GM23248 (cell line): ENCODE results near the gene SBF2. TPM values are rescaled to one million over a fixed set of nuclear protein-coding genes. Genes with fewer than 3 reads are reported as not detected.

Source experiments
- DNase-seq: peaks from one replicate; pipeline ENCODE4 v3.0.0-alpha.2; 2015
- H2AFZ ChIP-seq: fragments of 200-600 bp; sonication (generic); 2 replicates; pipeline ENCODE4 v1.6.1; 2016; ENCODE audit warnings: antibody characterized with exemption
- H3F3A ChIP-seq: fragments of 200-600 bp; sonication (generic); 2 replicates; pipeline ENCODE4 v1.6.1; 2016; ENCODE audit warnings: mild to moderate bottlenecking, antibody characterized with exemption, mixed run types; ENCODE audit not compliant: insufficient read depth
- H3K27ac ChIP-seq: fragments of 200-600 bp; sonication (generic); 2 replicates; pipeline ENCODE4 v1.5.1; 2016; ENCODE audit warnings: mild to moderate bottlenecking
- H3K27me3 ChIP-seq: fragments of 200-600 bp; sonication (generic); replicated peaks from 2 replicates; pipeline ENCODE4 v1.6.1; 2016; ENCODE audit warnings: mild to moderate bottlenecking; ENCODE audit not compliant: insufficient read depth
- H3K36me3 ChIP-seq: fragments of 200-600 bp; sonication (generic); 2 replicates; pipeline ENCODE4 v1.6.1; 2016; ENCODE audit warnings: low read depth, mild to moderate bottlenecking
- H3K4me1 ChIP-seq: fragments of 200-600 bp; sonication (generic); 2 replicates; pipeline ENCODE4 v1.6.1; 2016; ENCODE audit warnings: mild to moderate bottlenecking; ENCODE audit not compliant: insufficient read depth
- H3K4me2 ChIP-seq: fragments of 200-600 bp; sonication (generic); one replicate; pipeline ENCODE4 v1.6.1; 2016; ENCODE audit warnings: mild to moderate bottlenecking; ENCODE audit not compliant: unreplicated experiment
- H3K4me3 ChIP-seq: fragments of 200-600 bp; sonication (generic); 2 replicates; pipeline ENCODE4 v1.5.1; 2016; ENCODE audit warnings: mild to moderate bottlenecking
- H3K79me2 ChIP-seq: fragments of 200-600 bp; sonication (generic); 2 replicates; pipeline ENCODE4 v1.6.1; 2016; ENCODE audit warnings: mild to moderate bottlenecking; ENCODE audit not compliant: insufficient read depth
- H3K9ac ChIP-seq: fragments of 200-600 bp; sonication (generic); 2 replicates; pipeline ENCODE4 v1.6.1; 2016; ENCODE audit warnings: mild to moderate bottlenecking
- H3K9me2 ChIP-seq: fragments of 200-600 bp; sonication (generic); 2 replicates; pipeline ENCODE4 v1.6.1; 2016; ENCODE audit warnings: mixed run types, mild to moderate bottlenecking, moderate library complexity; ENCODE audit not compliant: insufficient read depth
- H3K9me3 ChIP-seq: fragments of 200-600 bp; sonication (generic); one replicate; pipeline ENCODE4 v1.6.1; 2017; ENCODE audit warnings: low read depth
- H4K20me1 ChIP-seq: fragments of 200-600 bp; sonication (generic); 2 replicates; pipeline ENCODE4 v1.6.0; 2016; ENCODE audit not compliant: insufficient read depth
- EZH2 ChIP-seq: fragments of 200-600 bp; sonication (generic); IDR thresholded peaks from 2 replicates; pipeline ENCODE4 v1.6.1; 2018; ENCODE audit warnings: antibody characterized with exemption, mild to moderate bottlenecking; ENCODE audit not compliant: insufficient read depth, poor library complexity, severe bottlenecking
- EZH2phosphoT487 ChIP-seq: fragments of 200-600 bp; sonication (generic); IDR thresholded peaks from 2 replicates; pipeline ENCODE4 v1.6.1; 2018; ENCODE audit warnings: antibody characterized with exemption, moderate library complexity, mild to moderate bottlenecking, low read depth; ENCODE audit not compliant: insufficient read depth
- WGBS, 2 experiments: methylation state at CpG; one replicate each; pipeline ENCODE4 v1.1.6; 2015 to 2017; ENCODE audit warnings: low lambda C conversion rate in 2 of 2, low coverage in 1 of 2; ENCODE audit errors: missing lambda C conversion rate in 2 of 2; 5-methylcytosine and 5-hydroxymethylcytosine counted together
- in situ Hi-C: fragments of 300-500 bp; cut with MboI; formaldehyde crosslinking; loops from 2 replicates; pipeline ENCODE4 v1.15.0; 2020
- polyA plus RNA-seq: library from polyadenylated mRNA; unstranded; fragments of >200 nt; fragmentation: Nextera tagmentation; extraction: Ambion mirVana; gene quantifications from 2 replicates; pipeline ENCODE4 v1.2.1, GENCODE V29; 2016
- total RNA-seq: library from RNA; depleted of rRNA; stranded (reverse); fragments of >200 nt; shearing (Covaris generic); gene quantifications from 2 replicates; pipeline ENCODE4 v1.2.3, GENCODE V29; 2014

SBF2 gene
- total and polyA plus RNA-seq, 2 experiments from 2014 or later = 21.9 to 32.7 TPM

DNA sequence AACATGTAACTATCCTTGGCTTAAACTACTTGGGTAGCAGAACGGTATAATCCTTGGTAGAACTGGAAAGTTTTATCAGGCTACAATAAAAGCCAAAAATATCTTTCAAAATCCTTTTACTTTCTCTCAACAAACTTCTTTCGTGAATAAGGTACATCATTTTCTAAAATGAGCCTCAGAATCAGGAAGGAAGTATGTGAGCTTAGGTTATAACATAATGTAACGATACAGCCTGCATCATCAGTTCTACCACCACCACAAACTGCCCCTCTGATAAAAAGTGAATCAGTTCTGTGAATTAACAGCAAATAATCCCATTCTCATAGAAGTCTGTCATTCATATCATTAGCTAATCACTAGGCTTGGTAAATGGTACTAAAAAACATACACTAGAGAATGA is 244.3 kb downstream of the SBF2 start:
- TF ChIP-seq EZH2phosphoT487 (no peak), EZH2 (no peak)
- no peak overlapping the region for H3K4me3 ChIP-seq
- no peaks in the 10 kb centered on the region for H3K9me2 ChIP-seq
- no peaks in the 10 kb centered on the region for H4K20me1 ChIP-seq
- no peaks in the 10 kb centered on the region for H3K36me3 ChIP-seq
- H3K9me3 ChIP-seq = no peaks in the 10 kb centered on the region
- H3K4me1 ChIP-seq = 0 out of 2 replicates have a peak, but pooled peaks cover 5% of the 10 kb centered on the region
- DNase-seq = no peak
- H3K4me2 ChIP-seq = no peak overlapping the region
- 75 to 81% methylated on average over 3 of the region's 3 CpGs for WGBS, 2 experiments
- in situ Hi-C loops = no loop called here
- no peak overlapping the region for H3K27ac ChIP-seq
- no peaks in the 10 kb centered on the region for H3K27me3 ChIP-seq
- H3K79me2 ChIP-seq = peaks cover 53% of the 10 kb centered on the region
- no peaks in the 10 kb centered on the region for H3F3A ChIP-seq
- H3K9ac ChIP-seq = no peak overlapping the region
- no peak overlapping the region for H2AFZ ChIP-seq

DNA sequence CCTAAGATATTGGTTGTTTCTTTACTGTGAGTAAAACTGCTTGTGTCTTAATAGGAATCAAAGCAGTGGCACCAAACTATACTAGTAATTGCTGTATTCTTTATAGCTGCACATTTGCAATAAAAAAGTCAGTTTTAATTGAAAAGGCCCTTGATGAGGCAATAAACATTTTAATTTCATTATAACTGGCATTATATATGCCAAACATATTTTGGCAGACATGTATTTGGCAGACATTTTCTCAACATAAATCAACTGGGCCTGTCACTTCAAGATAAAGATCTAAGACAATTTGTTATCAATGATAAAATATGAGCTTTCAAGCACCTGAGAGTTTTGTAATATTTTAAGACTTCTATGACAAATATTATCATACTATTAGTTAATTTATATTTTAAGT is 245.7 kb downstream of the SBF2 start:
- Histone ChIP-seq H3K9ac (no peak overlapping the region), H4K20me1 (no peaks in the 10 kb centered on the region), H3K9me3 (no peaks in the 10 kb centered on the region), H3K79me2 (peaks cover 45% of the 10 kb centered on the region), H3K9me2 (no peaks in the 10 kb centered on the region), H3K27me3 (no peaks in the 10 kb centered on the region), H3K4me3 (no peak overlapping the region), H3F3A (no peaks in the 10 kb centered on the region), H2AFZ (no peak overlapping the region), H3K36me3 (no peaks in the 10 kb centered on the region), H3K4me2 (no peak overlapping the region), H3K27ac (no peak overlapping the region), H3K4me1 (0 out of 2 replicates have a peak, but pooled peaks cover 5% of the 10 kb centered on the region)
- no peak for DNase-seq
- in situ Hi-C loops = no loop called here
- no peak for TF ChIP-seq EZH2
- no peak for TF ChIP-seq EZH2phosphoT487

DNA sequence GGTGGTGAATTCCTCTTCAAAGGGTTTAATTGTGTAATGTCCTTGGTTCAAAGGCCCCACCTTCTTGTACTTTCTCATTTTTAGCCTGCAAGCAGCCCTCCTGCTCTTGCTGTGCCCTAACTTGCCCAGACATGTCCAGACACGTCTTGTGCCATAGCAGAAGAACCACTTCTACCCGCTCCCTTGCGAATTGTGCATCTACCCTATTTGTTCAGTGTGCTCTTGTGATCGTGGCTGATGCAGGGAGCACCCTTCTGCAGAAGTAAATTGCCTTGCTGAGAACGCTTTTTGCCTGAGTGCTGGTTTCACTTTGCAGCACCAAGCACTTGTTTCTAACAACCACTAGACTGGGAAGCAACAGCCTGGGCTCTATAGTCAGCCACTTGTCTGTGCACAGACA is 249.4 kb downstream of the SBF2 start:
- no peak overlapping the region for H3K9ac ChIP-seq
- H3K27me3 ChIP-seq = no peaks in the 10 kb centered on the region
- no peaks in the 10 kb centered on the region for H3K9me2 ChIP-seq
- H3K27ac ChIP-seq = no peak overlapping the region
- H3F3A ChIP-seq = peaks cover 4% of the 10 kb centered on the region; the same call in 1 of the 2 replicates
- in situ Hi-C loops = no loop called here
- 99% methylated on average over 5 of the region's 5 CpGs for WGBS, 2 experiments
- H3K9me3 ChIP-seq = no peaks in the 10 kb centered on the region
- H4K20me1 ChIP-seq = no peaks in the 10 kb centered on the region
- no peak overlapping the region for H3K4me2 ChIP-seq
- H3K36me3 ChIP-seq = no peaks in the 10 kb centered on the region
- DNase-seq = peak; percentile 15
- H3K4me3 ChIP-seq = no peak overlapping the region
- TF ChIP-seq EZH2phosphoT487 (no peak), EZH2 (no peak)
- H3K79me2 ChIP-seq = peaks cover 37% of the 10 kb centered on the region
- no peak overlapping the region for H2AFZ ChIP-seq
- peaks cover 16% of the 10 kb centered on the region for H3K4me1 ChIP-seq

DNA sequence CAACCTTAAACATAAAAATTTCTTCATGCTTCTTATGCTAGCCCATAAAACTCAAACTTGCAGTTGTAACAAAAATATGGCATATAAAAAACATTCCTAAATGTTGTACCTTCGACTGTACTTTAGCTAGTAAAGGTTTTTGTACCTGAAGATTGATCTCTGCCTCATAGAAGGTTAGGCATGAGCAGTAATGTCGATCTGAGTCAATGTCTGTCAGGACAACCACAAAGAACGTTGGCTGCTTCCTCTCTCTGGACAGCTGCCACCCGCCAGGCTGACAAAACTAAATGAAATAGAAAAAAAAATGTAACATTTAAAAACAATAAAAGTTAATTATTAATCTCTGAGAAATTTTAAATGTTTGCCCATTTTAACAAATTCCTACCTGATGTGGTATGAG is 251.3 kb downstream of the SBF2 start:
- Histone ChIP-seq H3K4me1 (peaks cover 35% of the 10 kb centered on the region), H2AFZ (no peak overlapping the region), H3F3A (peaks cover 12% of the 10 kb centered on the region), H3K4me2 (peak overlapping the region; percentile 53), H3K79me2 (peaks cover 31% of the 10 kb centered on the region), H3K9ac (no peak overlapping the region), H3K27me3 (no peaks in the 10 kb centered on the region), H3K36me3 (no peaks in the 10 kb centered on the region), H3K27ac (no peak overlapping the region), H3K4me3 (no peak overlapping the region), H4K20me1 (no peaks in the 10 kb centered on the region), H3K9me3 (no peaks in the 10 kb centered on the region), H3K9me2 (no peaks in the 10 kb centered on the region)
- 17 to 19% methylated on average over 4 of the region's 4 CpGs for WGBS, 2 experiments
- no peak for TF ChIP-seq EZH2
- in situ Hi-C loops = no loop called here
- peak; percentile 71 for DNase-seq
